Fibroblast of the aortic adventitia (primary cell): Measurements from ENCODE around the gene WDR64. TPM values are rescaled to one million over a fixed set of nuclear protein-coding genes. Genes with fewer than 3 reads are reported as not detected.

Experiments used
- DNase-seq: peaks from one replicate; pipeline ENCODE4 v3.0.0-alpha.2; 2010; ENCODE audit warnings: low read depth
- H3K4me3 ChIP-seq: 2 replicates; pipeline ENCODE4 v1.5.1; 2011; ENCODE audit warnings: low read depth, mild to moderate bottlenecking, control low read depth, low read length, moderate library complexity
- CTCF ChIP-seq: IDR thresholded peaks from 2 replicates; pipeline ENCODE4 v1.5.1; 2011; ENCODE audit warnings: mild to moderate bottlenecking, low read length, control low read depth, inconsistent platforms; ENCODE audit not compliant: insufficient read depth
- total RNA-seq: library from RNA; depleted of rRNA; stranded (reverse); fragments of >200 nt; gene quantifications from 2 replicates; pipeline ENCODE4 v1.2.3, GENCODE V29; 2012; ENCODE audit warnings: low replicate concordance

The WDR64 gene
- total RNA-seq, 1 donor, result not detected

DNA sequence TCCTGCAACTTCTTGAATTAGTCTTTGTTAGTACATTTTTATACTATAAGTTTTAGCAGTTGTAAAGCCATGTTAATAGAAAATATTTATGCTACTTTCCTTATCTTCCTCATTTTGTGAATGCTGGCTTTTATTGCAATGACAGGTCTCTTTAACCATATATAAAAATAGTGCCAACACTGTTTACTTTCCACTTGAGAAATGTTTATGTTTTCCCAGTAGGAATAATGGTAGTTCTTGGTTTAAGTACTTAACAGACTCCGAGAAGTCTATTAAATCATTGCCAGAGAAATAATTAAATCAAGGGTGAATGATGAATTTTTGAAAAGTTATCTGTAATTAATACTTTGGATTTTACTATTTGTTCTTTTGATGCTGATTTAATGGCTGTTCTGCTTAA lies 21.6 kb upstream of the WDR64 start:
- H3K4me3 ChIP-seq, result no peak overlapping the region
- no peak for DNase-seq
- no peak for TF ChIP-seq CTCF

GRCh38 chr1:241630899-241631298 lies 21.2 kb upstream of the WDR64 start:
- no peak for DNase-seq
- no peak overlapping the region for H3K4me3 ChIP-seq
- no peak for TF ChIP-seq CTCF

- TF ChIP-seq CTCF, result no peak
- no peak overlapping the region for H3K4me3 ChIP-seq
- DNase-seq, result no peak
These were observed 20.4 kb upstream of the WDR64 start for GRCh38 chr1:241631674-241632073.

DNA sequence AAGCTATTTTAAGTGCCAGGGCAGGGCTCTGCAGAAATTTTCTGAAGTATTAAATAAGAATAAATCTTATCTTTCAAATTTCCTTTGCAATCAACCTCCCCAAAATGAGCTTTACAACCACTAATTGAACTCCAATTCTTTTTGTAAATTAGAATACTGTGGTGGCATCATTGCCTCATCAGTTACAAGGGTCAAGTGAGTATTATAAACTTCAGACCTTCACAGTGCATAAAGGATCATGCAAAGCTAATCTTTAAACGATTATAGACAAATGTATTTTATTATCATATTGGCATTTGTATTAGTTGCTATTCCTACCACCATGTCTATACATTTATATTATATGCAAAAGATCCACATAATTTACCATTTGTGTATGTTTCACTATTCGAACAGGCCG lies 19.1 kb upstream of the WDR64 start:
- no peak overlapping the region for H3K4me3 ChIP-seq
- no peak for DNase-seq
- no peak for TF ChIP-seq CTCF

- H3K4me3 ChIP-seq, result no peak overlapping the region
- no peak for DNase-seq
- TF ChIP-seq CTCF, result no peak
These were observed 16.4 kb upstream of the WDR64 start for GRCh38 chr1:241635556-241636152.

- TF ChIP-seq CTCF, result no peak
- H3K4me3 ChIP-seq, result no peak overlapping the region
- no peak for DNase-seq
These were observed 15.8 kb upstream of the WDR64 start for GRCh38 chr1:241636291-241636690.

DNA sequence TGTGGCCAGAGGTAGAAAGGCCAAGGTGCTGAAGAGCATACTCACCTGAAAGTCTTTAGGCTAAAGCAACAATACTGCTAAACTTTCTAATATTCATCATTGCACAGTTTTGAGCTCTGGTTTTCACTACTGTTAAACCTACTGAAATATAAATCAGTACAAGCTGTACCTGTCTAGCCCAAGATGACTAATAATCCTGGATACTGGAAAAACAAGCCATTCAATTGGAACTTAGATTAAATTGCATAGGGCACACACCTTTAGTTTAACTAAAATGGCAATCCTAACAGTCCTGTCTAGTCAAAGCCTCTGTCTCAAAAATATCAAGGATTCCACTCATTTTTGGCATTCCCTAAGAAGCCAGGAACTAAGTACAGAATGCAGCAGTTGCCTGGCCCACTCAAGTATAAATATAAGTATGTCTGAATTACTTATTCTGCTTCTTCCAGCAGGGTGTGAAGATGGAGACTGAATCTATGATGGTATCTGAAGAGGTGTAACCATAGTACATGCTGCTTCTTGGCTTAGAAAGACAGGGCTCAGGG lies 15.0 kb upstream of the WDR64 start:
- no peak for DNase-seq
- no peak for TF ChIP-seq CTCF
- no peak overlapping the region for H3K4me3 ChIP-seq
